A549 (cell line): ENCODE data around the gene DZIP3. TPM values are rescaled to one million over a fixed set of nuclear protein-coding genes. Genes with fewer than 3 reads are reported as not detected.

Experiments used
- ATAC-seq, 2 experiments: fragments of 200-7000 bp in 1 of 2; fragments of >200 bp in 1 of 2; cut with Nextera tagmentation in 1 of 2; cut with Tn5 transposase in 1 of 2; 3 replicates each; pipeline versions ENCODE4 v1.8.0 to v1.9.1; 2018 to 2020; ENCODE audit warnings: mild to moderate bottlenecking in 1 of 2, moderate library complexity in 1 of 2
- CTCF ChIA-PET: fragments of 300-600 bp; sonication (Branson Sonifier 250); formaldehyde crosslinking; extraction: SDS; loops from one replicate; lab custom pipeline; 2021; ENCODE audit warnings: antibody characterized with exemption, inconsistent platforms; lab: Yijun Ruan, JAX
- POLR2A ChIA-PET: fragments of 350-600 bp; formaldehyde crosslinking; extraction: SDS; loops from one replicate; lab custom pipeline; 2021; ENCODE audit warnings: antibody characterized with exemption, inconsistent platforms; lab: Yijun Ruan, JAX
- DNase-seq, 2 experiments: peaks; one replicate each; pipeline versions ENCODE4 v3.0.0 to v3.0.0-alpha.2; 2011 to 2016; ENCODE audit warnings: low read depth in 1 of 2, low spot score in 1 of 2
- FAIRE-seq: peaks from 2 replicates; lab custom pipeline; 2011; peaks lifted over from hg19 to GRCh38; lab: Jason Lieb, UNC
- H3K27ac ChIP-seq, 2 experiments: fragments of >200 bp; sonication (Bioruptor Twin); formaldehyde crosslinking; 3 replicates each; pipeline ENCODE4 v1.5.1; 2016 to 2017
- H3K4me1 ChIP-seq: fragments of >200 bp; sonication (Bioruptor Twin); formaldehyde crosslinking; 3 replicates; pipeline ENCODE4 v1.6.1; 2016
- H3K4me2 ChIP-seq: fragments of >200 bp; sonication (Bioruptor Twin); formaldehyde crosslinking; 3 replicates; pipeline ENCODE4 v1.6.1; 2016
- H3K4me3 ChIP-seq: fragments of >200 bp; sonication (Bioruptor Twin); formaldehyde crosslinking; 3 replicates; pipeline ENCODE4 v1.5.1; 2016
- H3K9me3 ChIP-seq: fragments of >200 bp; sonication (Bioruptor Twin); formaldehyde crosslinking; 3 replicates; pipeline ENCODE4 v1.6.1; 2016
- CBX8 ChIP-seq: fragments of 200-600 bp; sonication (generic); IDR thresholded peaks from 2 replicates; pipeline ENCODE4 v1.6.1; 2016
- CHD4 ChIP-seq: fragments of 200-600 bp; sonication (generic); IDR thresholded peaks from 2 replicates; pipeline ENCODE4 v1.6.1; 2016; ENCODE audit warnings: antibody characterized with exemption, mild to moderate bottlenecking, borderline replicate concordance
- ESRRA ChIP-seq: fragments of 150-350 bp; IDR thresholded peaks from 2 replicates; pipeline ENCODE4 v1.6.1; 2014; ENCODE audit warnings: mild to moderate bottlenecking, low read length, borderline replicate concordance
- FOXS1 ChIP-seq: fragments of 250-450 bp; sonication (Bioruptor Pico); IDR thresholded peaks from 2 replicates; pipeline ENCODE4 v1.5.0; 2020; ENCODE audit warnings: mild to moderate bottlenecking, moderate library complexity
- HEYL ChIP-seq: fragments of 250-450 bp; sonication (Bioruptor Pico); IDR thresholded peaks from 2 replicates; pipeline ENCODE4 v1.8.0; 2021; ENCODE audit warnings: mild to moderate bottlenecking, moderate library complexity
- JUNB ChIP-seq: fragments of >200 bp; sonication (Bioruptor Twin); formaldehyde crosslinking; IDR thresholded peaks from 2 replicates; pipeline ENCODE4 v1.6.1; 2016
- KDM1A ChIP-seq: fragments of 200-600 bp; sonication (generic); IDR thresholded peaks from 2 replicates; pipeline ENCODE4 v1.6.1; 2016; ENCODE audit warnings: low read depth, mild to moderate bottlenecking
- MAZ ChIP-seq: fragments of 150-350 bp; IDR thresholded peaks from 2 replicates; pipeline ENCODE4 v1.6.1; 2014; ENCODE audit warnings: antibody characterized with exemption, low read depth, low read length, borderline replicate concordance
- NR3C1 ChIP-seq: fragments of >200 bp; sonication (Bioruptor Twin); formaldehyde crosslinking; IDR thresholded peaks from 3 replicates; pipeline ENCODE4 v1.6.1; 2017
- POLR2A ChIP-seq: IDR thresholded peaks from 2 replicates; pipeline ENCODE4 v1.6.1; 2012; ENCODE audit warnings: mild to moderate bottlenecking, low read length
- POLR2AphosphoS2 ChIP-seq: conservative IDR thresholded peaks from 2 replicates; pipeline ENCODE4 v1.6.1; 2012; ENCODE audit warnings: low read length, improper control_type of control experiment, inconsistent platforms
- RAD21 ChIP-seq, 2 experiments: fragments of >200 bp in 1 of 2; sonication (Bioruptor Twin) in 1 of 2; formaldehyde crosslinking in 1 of 2; IDR thresholded peaks in 1 of 2; conservative IDR thresholded peaks in 1 of 2; 2 replicates in 1 of 2; 3 replicates in 1 of 2; pipeline ENCODE4 v1.6.1; 2012 to 2018; ENCODE audit warnings: inconsistent platforms in 1 of 2
- RARB ChIP-seq: fragments of 250-450 bp; sonication (Bioruptor Pico); IDR thresholded peaks from 2 replicates; pipeline ENCODE4 v1.8.0; 2021; ENCODE audit warnings: mild to moderate bottlenecking, moderate library complexity
- RCOR1 ChIP-seq: fragments of 150-350 bp; IDR thresholded peaks from 2 replicates; pipeline ENCODE4 v1.6.1; 2014; ENCODE audit warnings: antibody characterized with exemption, low read length, low read depth
- RFX5 ChIP-seq: fragments of 450-650 bp; IDR thresholded peaks from 2 replicates; pipeline ENCODE4 v1.7.1; 2014; ENCODE audit warnings: antibody characterized with exemption, mild to moderate bottlenecking, moderate library complexity
- ZFP36 ChIP-seq: fragments of 450-650 bp; IDR thresholded peaks from 2 replicates; pipeline ENCODE4 v1.6.1; 2014; ENCODE audit warnings: borderline replicate concordance; ENCODE audit not compliant: partially characterized antibody
- ZNF302 ChIP-seq: fragments of 250-450 bp; sonication (Bioruptor Pico); IDR thresholded peaks from 2 replicates; pipeline ENCODE4 v1.9.0; 2021; ENCODE audit warnings: inconsistent platforms, mild to moderate bottlenecking, moderate library complexity
- ZSCAN20 ChIP-seq: fragments of 250-450 bp; sonication (Bioruptor Pico); IDR thresholded peaks from 2 replicates; pipeline ENCODE4 v1.8.0; 2022; ENCODE audit warnings: mild to moderate bottlenecking, moderate library complexity
- WGBS: methylation state at CpG from one replicate; pipeline ENCODE4 v1.1.6; 2017; ENCODE audit errors: missing lambda C conversion rate; 5-methylcytosine and 5-hydroxymethylcytosine counted together
- polyA plus RNA-seq, 4 experiments: library from polyadenylated mRNA; depleted of rRNA in 3 of 4; stranded (reverse); fragments of >200 nt; fragmentation: RNase III in 1 of 4; extraction: RNeasy Plus Mini Kit Qiagen cat#74134 plus additional on column Dnase treatment in 1 of 4; gene quantifications; 2 replicates in 3 of 4; 3 replicates in 1 of 4; pipeline ENCODE4 v1.2.3, GENCODE V29; 2011 to 2017
- TF ChIP-seq, protein P1 (sequence below): fragments of >200 bp; sonication (Bioruptor Twin); formaldehyde crosslinking; IDR thresholded peaks from 3 replicates; pipeline ENCODE4 v1.6.1; 2016
- TF ChIP-seq, protein P2 (sequence below): fragments of 150-350 bp; IDR thresholded peaks from 2 replicates; pipeline ENCODE4 v1.6.1; 2014; ENCODE audit warnings: low read depth, mild to moderate bottlenecking, low read length
- TF ChIP-seq, protein P3 (sequence below): IDR thresholded peaks from 2 replicates; pipeline ENCODE4 v1.6.1; 2012; ENCODE audit warnings: low read depth, borderline replicate concordance

The DZIP3 gene
- polyA plus RNA-seq, 2 of the 4 experiments (the other 2 are of a cell fraction): 8.1 to 22.2 TPM

DNA sequence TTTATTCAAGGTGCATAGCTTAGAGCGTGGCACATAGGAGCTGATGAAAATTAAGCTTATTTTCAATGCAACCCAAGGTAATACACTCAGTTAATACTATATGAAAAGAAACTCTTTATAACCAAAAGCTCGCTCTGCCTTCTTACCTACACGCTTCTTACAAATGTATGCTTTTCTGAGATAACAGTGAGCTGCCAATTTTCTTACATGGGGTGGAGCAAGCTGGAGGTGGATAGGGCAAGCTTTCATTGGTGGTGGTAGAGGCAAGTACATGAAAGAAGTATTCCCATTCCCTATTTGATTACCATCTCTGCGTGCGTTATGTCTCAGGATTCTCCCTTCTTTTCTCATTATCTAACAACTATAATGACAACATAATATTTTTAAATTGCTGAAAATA is 8.9 kb downstream of the DZIP3 start:
- DNase-seq (no peak), FAIRE-seq (no peak), ATAC-seq (no peak)
- ChIA-PET CTCF (no interaction called here), POLR2A (interaction anchor here (1.3 kb wide), 1 partner anchor 9 kb away, joined by 8 read pairs; the partner anchor contains the start of genes CIP2A and DZIP3)
- no peaks in the 10 kb centered on the region for H3K4me1 ChIP-seq
- WGBS: 82% methylated on average over 5 of the region's 5 CpGs
- H3K27ac ChIP-seq: no peak overlapping the region
- H3K4me2 ChIP-seq: no peak overlapping the region
- no peak overlapping the region for H3K4me3 ChIP-seq
- no peaks in the 10 kb centered on the region for H3K9me3 ChIP-seq
- TF ChIP-seq JUNB: no peak
- TF ChIP-seq, protein P1, sequence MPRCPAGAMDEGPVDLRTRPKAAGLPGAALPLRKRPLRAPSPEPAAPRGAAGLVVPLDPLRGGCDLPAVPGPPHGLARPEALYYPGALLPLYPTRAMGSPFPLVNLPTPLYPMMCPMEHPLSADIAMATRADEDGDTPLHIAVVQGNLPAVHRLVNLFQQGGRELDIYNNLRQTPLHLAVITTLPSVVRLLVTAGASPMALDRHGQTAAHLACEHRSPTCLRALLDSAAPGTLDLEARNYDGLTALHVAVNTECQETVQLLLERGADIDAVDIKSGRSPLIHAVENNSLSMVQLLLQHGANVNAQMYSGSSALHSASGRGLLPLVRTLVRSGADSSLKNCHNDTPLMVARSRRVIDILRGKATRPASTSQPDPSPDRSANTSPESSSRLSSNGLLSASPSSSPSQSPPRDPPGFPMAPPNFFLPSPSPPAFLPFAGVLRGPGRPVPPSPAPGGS: no peak
- no peak for TF ChIP-seq CHD4
- no peak for TF ChIP-seq HEYL (CRISPR knock-in tag)
- TF ChIP-seq RARB (CRISPR knock-in tag): no peak
- no peak for TF ChIP-seq RFX5
- no peak for TF ChIP-seq FOXS1 (CRISPR knock-in tag)
- TF ChIP-seq CBX8: no peak
- no peak for TF ChIP-seq POLR2A
- no peak for TF ChIP-seq ZSCAN20 (CRISPR knock-in tag)
- TF ChIP-seq RAD21 (conservative IDR thresholded peaks at IDR 0.05 in 1 of 2, IDR thresholded peaks at IDR 0.05 in 1 of 2): no peak
- TF ChIP-seq KDM1A: no peak
- TF ChIP-seq, protein P2, sequence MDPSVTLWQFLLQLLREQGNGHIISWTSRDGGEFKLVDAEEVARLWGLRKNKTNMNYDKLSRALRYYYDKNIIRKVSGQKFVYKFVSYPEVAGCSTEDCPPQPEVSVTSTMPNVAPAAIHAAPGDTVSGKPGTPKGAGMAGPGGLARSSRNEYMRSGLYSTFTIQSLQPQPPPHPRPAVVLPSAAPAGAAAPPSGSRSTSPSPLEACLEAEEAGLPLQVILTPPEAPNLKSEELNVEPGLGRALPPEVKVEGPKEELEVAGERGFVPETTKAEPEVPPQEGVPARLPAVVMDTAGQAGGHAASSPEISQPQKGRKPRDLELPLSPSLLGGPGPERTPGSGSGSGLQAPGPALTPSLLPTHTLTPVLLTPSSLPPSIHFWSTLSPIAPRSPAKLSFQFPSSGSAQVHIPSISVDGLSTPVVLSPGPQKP: no peak
- no peak for TF ChIP-seq POLR2AphosphoS2
- no peak for TF ChIP-seq NR3C1
- no peak for TF ChIP-seq ZFP36
- TF ChIP-seq, protein P3, sequence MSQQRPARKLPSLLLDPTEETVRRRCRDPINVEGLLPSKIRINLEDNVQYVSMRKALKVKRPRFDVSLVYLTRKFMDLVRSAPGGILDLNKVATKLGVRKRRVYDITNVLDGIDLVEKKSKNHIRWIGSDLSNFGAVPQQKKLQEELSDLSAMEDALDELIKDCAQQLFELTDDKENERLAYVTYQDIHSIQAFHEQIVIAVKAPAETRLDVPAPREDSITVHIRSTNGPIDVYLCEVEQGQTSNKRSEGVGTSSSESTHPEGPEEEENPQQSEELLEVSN: no peak
- TF ChIP-seq MAZ: no peak

DNA sequence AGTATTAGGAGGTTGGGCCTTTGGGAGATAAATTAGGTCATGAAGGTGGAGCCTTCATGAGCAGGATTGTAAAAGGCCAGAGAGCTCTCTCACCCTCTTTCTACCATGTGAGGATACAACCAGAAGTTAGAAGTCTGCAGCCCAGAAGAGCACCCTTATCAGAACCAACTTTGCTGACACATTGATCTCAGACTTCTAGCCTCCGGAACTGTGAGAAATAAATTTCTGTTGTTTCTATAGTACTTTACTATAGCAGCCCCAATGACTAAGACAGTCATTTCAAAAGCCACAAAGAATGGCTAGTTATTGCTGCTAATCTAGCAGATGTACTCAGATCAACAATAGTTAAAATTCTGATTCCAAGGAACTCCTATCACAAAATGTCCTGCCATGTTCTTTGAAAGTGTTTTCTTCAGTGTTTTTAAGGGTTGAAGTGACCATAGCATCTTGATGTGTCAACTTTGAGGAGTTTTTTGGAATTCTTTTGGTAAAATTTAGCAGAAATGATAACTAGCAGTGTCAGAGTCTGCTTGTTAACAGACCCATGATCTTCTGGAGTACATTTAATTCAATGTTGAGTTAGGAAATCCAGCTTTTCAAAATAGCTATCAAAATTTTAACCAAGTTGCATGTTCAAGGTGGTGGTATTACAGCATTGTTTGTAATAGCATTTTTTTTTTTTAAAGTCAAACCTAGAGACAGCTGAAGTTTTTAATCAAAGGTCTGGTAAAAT is 10.3 kb downstream of the DZIP3 start:
- H3K27ac ChIP-seq: no peak overlapping the region
- CTCF ChIA-PET: interaction anchor here (0.9 kb wide), 1 partner anchor 13 kb away, joined by 3 read pairs; no protein-coding TSS in a partner anchor
- DNase-seq (no peak), ATAC-seq (no peak), FAIRE-seq (peak; percentile 18)
- no peak overlapping the region for H3K4me3 ChIP-seq
- 95% methylated on average over 1 of the region's 1 CpG for whole genome bisulfite sequencing
- H3K4me1 ChIP-seq: no peaks in the 10 kb centered on the region
- POLR2A ChIA-PET: no interaction called here
- TF ChIP-seq ESRRA: no peak
- no peak for TF ChIP-seq RCOR1
- no peak for TF ChIP-seq ZNF302 (CRISPR knock-in tag)
- no peaks in the 10 kb centered on the region for H3K9me3 ChIP-seq
- no peak overlapping the region for H3K4me2 ChIP-seq
